Endothelial cell of umbilical vein (primary cell): ENCODE results near the gene RASGRF1. TPM values are rescaled to one million over a fixed set of nuclear protein-coding genes. Genes with fewer than 3 reads are reported as not detected.
"Not testable (repeated sequence)": the region's sequence is repeated elsewhere in the genome, so short reads cannot be mapped to it uniquely, and the experiment has no call there.

Experiments
- BruUV-seq: library from RNA; stranded (reverse); fragments of 400-500 nt; replicated peaks from 2 replicates; lab custom pipeline; 2021; lab: Mats Ljungman, UMichigan
- CTCF ChIA-PET: fragments of 300-600, 350-600 bp; sonication (Branson Sonifier 250); formaldehyde crosslinking; loops from one replicate; lab custom pipeline; 2021; ENCODE audit warnings: antibody characterized with exemption, inconsistent platforms; lab: Charles Lee
- POLR2A ChIA-PET: fragments of 300-600, 350-600 bp; sonication (Branson Sonifier 250); formaldehyde crosslinking; loops from one replicate; lab custom pipeline; 2021; ENCODE audit warnings: antibody characterized with exemption, inconsistent platforms; lab: Charles Lee
- DNase-seq: peaks from one replicate; pipeline ENCODE4 v3.0.0-alpha.2; 2011; ENCODE audit warnings: low read depth, low spot score
- FAIRE-seq: peaks from 2 replicates; lab custom pipeline; 2011; peaks lifted over from hg19 to GRCh38; lab: Jason Lieb, UNC
- H2AFZ ChIP-seq: 2 replicates; pipeline ENCODE4 v1.6.0; 2012; ENCODE audit warnings: low read depth, low read length, control low read depth, inconsistent platforms
- H3K27ac ChIP-seq: 2 replicates; pipeline ENCODE4 v1.5.1; 2011; ENCODE audit warnings: low read depth, mild to moderate bottlenecking, control low read depth, low read length, moderate library complexity; ENCODE audit not compliant: insufficient read depth
- H3K27me3 ChIP-seq, 2 experiments: 2 replicates each; pipeline versions ENCODE4 v1.6.0 to v1.6.1; 2011; ENCODE audit warnings: low read length in 2 of 2, mixed read lengths in 1 of 2; ENCODE audit not compliant: control insufficient read depth in 2 of 2, insufficient read depth in 2 of 2
- H3K36me3 ChIP-seq, 2 experiments: 2 replicates in 1 of 2; 3 replicates in 1 of 2; pipeline ENCODE4 v1.5.1; 2011; ENCODE audit warnings: low read length in 2 of 2, mild to moderate bottlenecking in 1 of 2, moderate library complexity in 1 of 2; ENCODE audit not compliant: control insufficient read depth in 2 of 2, insufficient read depth in 2 of 2; ENCODE audit errors: extremely low read depth in 1 of 2
- H3K4me1 ChIP-seq: 3 replicates; pipeline ENCODE4 v1.5.1; 2011; ENCODE audit warnings: mild to moderate bottlenecking, low read length; ENCODE audit not compliant: control insufficient read depth, insufficient read depth; ENCODE audit errors: extremely low read depth
- H3K4me2 ChIP-seq: 2 replicates; pipeline ENCODE4 v1.6.1; 2011; ENCODE audit warnings: low read length, control low read depth, mixed read lengths; ENCODE audit not compliant: insufficient read depth
- H3K4me3 ChIP-seq, 3 experiments: fragments of 200-600 bp in 1 of 3; sonication (generic), shearing (Covaris generic) in 1 of 3; replicated peaks in 1 of 3; 2 replicates each; pipeline ENCODE4 v1.5.1; 2011 to 2016; ENCODE audit warnings: control low read depth in 3 of 3, low read length in 3 of 3, mild to moderate bottlenecking in 2 of 3, inconsistent platforms in 1 of 3, low read depth in 1 of 3, moderate library complexity in 1 of 3; ENCODE audit not compliant: insufficient read depth in 1 of 3
- H3K79me2 ChIP-seq: 2 replicates; pipeline ENCODE4 v1.6.0; 2012; ENCODE audit warnings: low read length, inconsistent platforms; ENCODE audit not compliant: control insufficient read depth, insufficient read depth
- H3K9ac ChIP-seq: replicated peaks from 2 replicates; pipeline ENCODE3; 2011; ENCODE audit warnings: low read length, control low read depth; ENCODE audit not compliant: insufficient read depth; ENCODE audit errors: extremely low read depth
- H3K9me1 ChIP-seq: replicated peaks from 3 replicates; pipeline ENCODE4 v1.6.0; 2011; ENCODE audit warnings: mild to moderate bottlenecking, low read length; ENCODE audit not compliant: control insufficient read depth, insufficient read depth; ENCODE audit errors: extremely low read depth
- H3K9me3 ChIP-seq: replicated peaks from 2 replicates; pipeline ENCODE4 v1.5.1; 2012; ENCODE audit warnings: low read length, inconsistent platforms; ENCODE audit not compliant: control insufficient read depth, insufficient read depth
- H4K20me1 ChIP-seq: replicated peaks from 2 replicates; pipeline ENCODE3; 2011; ENCODE audit warnings: mild to moderate bottlenecking, low read length; ENCODE audit not compliant: control insufficient read depth, insufficient read depth; ENCODE audit errors: extremely low read depth
- EZH2 ChIP-seq: IDR thresholded peaks from 2 replicates; pipeline ENCODE4 v1.6.1; 2012; ENCODE audit warnings: borderline replicate concordance, low read depth, mild to moderate bottlenecking, moderate library complexity, low read length, inconsistent platforms; ENCODE audit not compliant: severe bottlenecking
- FOS ChIP-seq: IDR thresholded peaks from 2 replicates; pipeline ENCODE4 v1.6.1; 2011; ENCODE audit warnings: mild to moderate bottlenecking, low read length, moderate library complexity, borderline replicate concordance; ENCODE audit not compliant: insufficient read depth
- GATA2 ChIP-seq: IDR thresholded peaks from 2 replicates; pipeline ENCODE4 v1.7.0; 2011; ENCODE audit warnings: low read depth, mild to moderate bottlenecking, moderate library complexity, mixed read lengths, low read length; ENCODE audit not compliant: insufficient read length, insufficient read depth
- JUN ChIP-seq: IDR thresholded peaks from 2 replicates; pipeline ENCODE4 v1.6.1; 2011; ENCODE audit warnings: borderline replicate concordance, low read depth; ENCODE audit not compliant: insufficient read length, insufficient read depth
- MYC ChIP-seq: IDR thresholded peaks from one replicate; pipeline ENCODE4 v1.6.1; 2011; ENCODE audit warnings: mild to moderate bottlenecking, low read depth, low read length
- POLR2A ChIP-seq: IDR thresholded peaks from 2 replicates; pipeline ENCODE4 v1.6.1; 2012; ENCODE audit warnings: low read depth, mild to moderate bottlenecking, control low read depth, low read length
- POLR2AphosphoS5 ChIP-seq: IDR thresholded peaks from 2 replicates; pipeline ENCODE4 v1.6.1; 2012; ENCODE audit warnings: low read depth, mild to moderate bottlenecking, control low read depth, low read length, moderate library complexity; ENCODE audit not compliant: insufficient read depth
- dilution Hi-C: fragments of 300-500 bp; cut with MboI; formaldehyde crosslinking; loops from one replicate; pipeline ENCODE4 v1.15.0; 2019; ENCODE audit warnings: low sequenced_read_pairs; ENCODE audit not compliant: extremely low pct_ligation_motif_present
- intact Hi-C: fragments of 100-400 bp; cut with micrococcal nuclease; formaldehyde crosslinking; loops from one replicate; pipeline ENCODE4 v1.10.0; 2022
- polyA plus RNA-seq, 4 experiments: library from polyadenylated mRNA; depleted of rRNA in 3 of 4; stranded (reverse) in 3 of 4; unstranded in 1 of 4; fragments of >200 nt; gene quantifications; 2 replicates each; pipeline versions ENCODE4 v1.2.1 to v1.2.3, GENCODE V29; 2011 to 2012; ENCODE audit warnings: missing spikeins in 1 of 4
- total RNA-seq: library from RNA; stranded (reverse); gene quantifications from 2 replicates; pipeline ENCODE4 v1.2.3, GENCODE V29; 2021
- TF ChIP-seq, protein P1 (sequence below), 2 donors: IDR thresholded peaks; 1 replicate in 1 of 2; 2 replicates in 1 of 2; pipeline ENCODE4 v1.5.1; 2011; ENCODE audit warnings: low read length in 2 of 2, mild to moderate bottlenecking in 2 of 2, moderate library complexity in 2 of 2, control low read depth in 1 of 2, inconsistent platforms in 1 of 2, low read depth in 1 of 2; ENCODE audit not compliant: insufficient read depth in 1 of 2; ENCODE audit errors: extremely low read depth in 1 of 2
- TF ChIP-seq, protein P2 (sequence below): IDR thresholded peaks from 2 replicates; pipeline ENCODE4 v1.6.1; 2011; ENCODE audit not compliant: insufficient read depth, insufficient read length

Gene RASGRF1
- total and polyA plus RNA-seq, 2 donors (not counting 3 experiments of a cell fraction or from before 2014, with no cell fraction given) = 0.04 TPM; not detected in 1

DNA sequence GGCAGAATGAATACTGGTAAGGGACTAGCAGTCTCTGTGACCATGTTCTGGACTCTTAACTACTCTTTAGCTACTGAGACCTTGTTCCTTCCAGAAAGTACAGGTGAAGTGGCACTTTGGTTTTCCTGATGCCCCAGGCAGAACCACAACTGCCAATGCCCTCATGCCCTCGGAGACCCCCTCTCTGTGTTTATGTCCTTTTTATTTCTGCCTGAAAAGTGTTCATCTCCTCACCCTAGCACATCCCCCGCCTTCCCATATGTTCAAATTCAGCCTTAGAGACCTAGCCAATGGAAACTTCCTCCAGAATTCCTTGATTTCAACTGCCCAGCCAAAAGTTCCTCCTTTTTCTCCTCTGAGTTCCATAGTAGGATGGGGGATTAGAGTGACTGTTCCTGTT, 23.3 kb upstream of the RASGRF1 start:
- CTCF ChIA-PET = no interaction called here
- no TSS peak for BruUV-seq

DNA sequence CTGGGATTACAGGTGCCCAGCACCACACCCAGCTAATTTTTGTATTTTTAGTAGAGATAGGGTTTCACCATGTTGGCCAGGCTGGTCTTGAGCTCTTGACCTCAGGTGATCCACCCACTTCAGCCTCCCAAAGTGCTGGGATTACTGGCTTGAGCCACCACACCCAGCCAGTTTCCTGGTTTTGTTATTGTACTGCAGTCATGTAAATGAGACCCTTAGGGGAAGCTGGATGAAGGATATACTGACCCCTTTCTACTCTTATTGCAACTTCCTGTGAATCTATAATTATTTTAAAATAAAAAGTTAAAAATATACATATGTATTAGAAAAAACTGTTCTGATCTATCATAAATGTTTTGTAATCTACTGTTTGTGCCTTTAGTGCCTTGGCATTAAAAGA, 20.8 kb upstream of the RASGRF1 start:
- POLR2A ChIA-PET = not testable (repeated sequence)

More for the DNA sequence above, 23.3 kb upstream of the RASGRF1 start:
- FAIRE-seq (no peak), DNase-seq (no peak)
- Histone ChIP-seq H3K27ac (no peak overlapping the region), H3K36me3 (no peaks in the 10 kb centered on the region), H3K27me3 (no peaks in the 10 kb centered on the region), H3K9ac (no peak overlapping the region), H3K79me2 (no peaks in the 10 kb centered on the region), H3K4me3 (no peak overlapping the region), H3K9me3 (no peaks in the 10 kb centered on the region), H3K4me1 (no peaks in the 10 kb centered on the region), H4K20me1 (no peaks in the 10 kb centered on the region), H3K9me1 (no peaks in the 10 kb centered on the region), H3K4me2 (no peak overlapping the region), H2AFZ (no peak overlapping the region)
- POLR2A ChIA-PET = no interaction called here
- TF ChIP-seq POLR2AphosphoS5 = no peak
- TF ChIP-seq GATA2 = no peak
- TF ChIP-seq EZH2 = no peak
- TF ChIP-seq FOS = no peak
- TF ChIP-seq POLR2A = no peak
- TF ChIP-seq, protein P1, sequence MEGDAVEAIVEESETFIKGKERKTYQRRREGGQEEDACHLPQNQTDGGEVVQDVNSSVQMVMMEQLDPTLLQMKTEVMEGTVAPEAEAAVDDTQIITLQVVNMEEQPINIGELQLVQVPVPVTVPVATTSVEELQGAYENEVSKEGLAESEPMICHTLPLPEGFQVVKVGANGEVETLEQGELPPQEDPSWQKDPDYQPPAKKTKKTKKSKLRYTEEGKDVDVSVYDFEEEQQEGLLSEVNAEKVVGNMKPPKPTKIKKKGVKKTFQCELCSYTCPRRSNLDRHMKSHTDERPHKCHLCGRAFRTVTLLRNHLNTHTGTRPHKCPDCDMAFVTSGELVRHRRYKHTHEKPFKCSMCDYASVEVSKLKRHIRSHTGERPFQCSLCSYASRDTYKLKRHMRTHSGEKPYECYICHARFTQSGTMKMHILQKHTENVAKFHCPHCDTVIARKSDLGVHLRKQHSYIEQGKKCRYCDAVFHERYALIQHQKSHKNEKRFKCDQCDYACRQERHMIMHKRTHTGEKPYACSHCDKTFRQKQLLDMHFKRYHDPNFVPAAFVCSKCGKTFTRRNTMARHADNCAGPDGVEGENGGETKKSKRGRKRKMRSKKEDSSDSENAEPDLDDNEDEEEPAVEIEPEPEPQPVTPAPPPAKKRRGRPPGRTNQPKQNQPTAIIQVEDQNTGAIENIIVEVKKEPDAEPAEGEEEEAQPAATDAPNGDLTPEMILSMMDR (IDR thresholded peaks at IDR 0.05; ENCODE audit: extremely low read depth in 1 of 2, insufficient read depth in 1 of 2, low read depth in 1 of 2, low read length in 2 of 2) = no peak
- TF ChIP-seq MYC = no peak
- TF ChIP-seq, protein P2, sequence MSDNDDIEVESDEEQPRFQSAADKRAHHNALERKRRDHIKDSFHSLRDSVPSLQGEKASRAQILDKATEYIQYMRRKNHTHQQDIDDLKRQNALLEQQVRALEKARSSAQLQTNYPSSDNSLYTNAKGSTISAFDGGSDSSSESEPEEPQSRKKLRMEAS = no peak
- TF ChIP-seq JUN = no peak
- dilution Hi-C loops = no loop called here
- intact Hi-C loops = no loop called here

More for the DNA sequence above, 20.8 kb upstream of the RASGRF1 start:
- H3K79me2 ChIP-seq, H3K4me2 ChIP-seq, H3K9me3 ChIP-seq, H3K9me1 ChIP-seq, BruUV-seq, dilution Hi-C loops, H3K36me3 ChIP-seq, H3K4me1 ChIP-seq, H4K20me1 ChIP-seq, intact Hi-C loops, H3K27me3 ChIP-seq, FAIRE-seq, H2AFZ ChIP-seq, H3K4me3 ChIP-seq, DNase-seq, H3K27ac ChIP-seq, H3K9ac ChIP-seq: not testable (repeated sequence)
- CTCF ChIA-PET = interaction anchor here (1.1 to 1.3 kb wide), 2 partner anchors 73 to 91 kb away, joined by 3 read pairs; no protein-coding TSS in a partner anchor
